NB4 (cell line): ENCODE data around the gene DUS3L.

Source experiments
- DNase-seq: peaks from one replicate; pipeline ENCODE4 v3.0.0; 2010; ENCODE audit warnings: low read depth
- H3K4me3 ChIP-seq: one replicate; pipeline ENCODE4 v1.5.1; 2011; ENCODE audit warnings: mild to moderate bottlenecking, low read depth, low read length, moderate library complexity
- MYC ChIP-seq: IDR thresholded peaks from 2 replicates; pipeline ENCODE4 v1.6.1; 2011; ENCODE audit warnings: low read depth, low read length
- POLR2A ChIP-seq: IDR thresholded peaks from 2 replicates; pipeline ENCODE4 v1.6.1; 2011; ENCODE audit warnings: mild to moderate bottlenecking; ENCODE audit not compliant: insufficient read length; ENCODE audit errors: extremely low read depth
- TF ChIP-seq, protein P1 (sequence below): IDR thresholded peaks from 2 replicates; pipeline ENCODE4 v1.6.1; 2011; ENCODE audit warnings: low read depth, low read length
- TF ChIP-seq, protein P2 (sequence below): IDR thresholded peaks from one replicate; pipeline ENCODE4 v1.5.1; 2012; ENCODE audit warnings: low read depth, low read length

DUS3L gene

DNA sequence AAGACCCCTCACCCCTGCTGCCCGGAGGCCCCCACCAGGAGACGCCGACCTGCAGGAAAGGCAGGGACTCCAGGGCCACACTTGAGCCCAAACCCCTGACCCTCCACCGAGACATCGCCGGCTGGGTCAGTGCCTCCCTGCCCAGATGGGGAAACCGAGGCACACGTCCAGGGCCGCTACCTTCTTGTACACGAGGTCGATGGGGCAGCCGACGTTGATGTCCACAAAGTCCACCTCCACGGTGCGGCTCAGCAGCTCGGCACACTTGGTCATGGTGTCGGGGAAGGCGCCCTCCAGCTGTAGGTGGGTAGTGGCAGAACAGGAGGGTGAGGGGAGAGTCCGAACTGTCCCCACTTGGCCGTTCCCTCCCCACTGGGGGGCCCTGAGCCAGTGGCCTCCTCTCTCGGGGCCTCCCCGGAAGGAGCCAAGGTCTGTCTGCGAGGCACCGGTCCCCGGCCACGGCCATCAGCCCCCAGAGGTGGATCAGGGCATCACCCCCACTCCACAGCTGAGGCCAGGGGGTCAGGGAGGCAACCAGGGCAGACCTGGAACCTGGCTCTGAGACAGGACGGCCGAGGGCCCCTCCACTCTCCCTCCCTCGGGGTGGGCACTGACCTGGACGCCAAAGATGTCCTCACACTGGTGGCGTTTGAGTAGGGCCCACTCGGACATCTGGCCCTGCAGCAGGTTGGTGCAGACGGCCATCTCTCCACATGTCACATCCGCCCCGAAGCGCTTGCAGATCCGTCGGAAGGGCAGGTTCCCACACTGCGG is 3.4 kb downstream of the DUS3L start:
- DNase-seq = no peak
- no peak overlapping the region for H3K4me3 ChIP-seq
- TF ChIP-seq POLR2A (no peak), MYC (no peak)
- TF ChIP-seq, protein P1, sequence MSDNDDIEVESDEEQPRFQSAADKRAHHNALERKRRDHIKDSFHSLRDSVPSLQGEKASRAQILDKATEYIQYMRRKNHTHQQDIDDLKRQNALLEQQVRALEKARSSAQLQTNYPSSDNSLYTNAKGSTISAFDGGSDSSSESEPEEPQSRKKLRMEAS = no peak
- TF ChIP-seq, protein P2, sequence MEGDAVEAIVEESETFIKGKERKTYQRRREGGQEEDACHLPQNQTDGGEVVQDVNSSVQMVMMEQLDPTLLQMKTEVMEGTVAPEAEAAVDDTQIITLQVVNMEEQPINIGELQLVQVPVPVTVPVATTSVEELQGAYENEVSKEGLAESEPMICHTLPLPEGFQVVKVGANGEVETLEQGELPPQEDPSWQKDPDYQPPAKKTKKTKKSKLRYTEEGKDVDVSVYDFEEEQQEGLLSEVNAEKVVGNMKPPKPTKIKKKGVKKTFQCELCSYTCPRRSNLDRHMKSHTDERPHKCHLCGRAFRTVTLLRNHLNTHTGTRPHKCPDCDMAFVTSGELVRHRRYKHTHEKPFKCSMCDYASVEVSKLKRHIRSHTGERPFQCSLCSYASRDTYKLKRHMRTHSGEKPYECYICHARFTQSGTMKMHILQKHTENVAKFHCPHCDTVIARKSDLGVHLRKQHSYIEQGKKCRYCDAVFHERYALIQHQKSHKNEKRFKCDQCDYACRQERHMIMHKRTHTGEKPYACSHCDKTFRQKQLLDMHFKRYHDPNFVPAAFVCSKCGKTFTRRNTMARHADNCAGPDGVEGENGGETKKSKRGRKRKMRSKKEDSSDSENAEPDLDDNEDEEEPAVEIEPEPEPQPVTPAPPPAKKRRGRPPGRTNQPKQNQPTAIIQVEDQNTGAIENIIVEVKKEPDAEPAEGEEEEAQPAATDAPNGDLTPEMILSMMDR = no peak

DNA sequence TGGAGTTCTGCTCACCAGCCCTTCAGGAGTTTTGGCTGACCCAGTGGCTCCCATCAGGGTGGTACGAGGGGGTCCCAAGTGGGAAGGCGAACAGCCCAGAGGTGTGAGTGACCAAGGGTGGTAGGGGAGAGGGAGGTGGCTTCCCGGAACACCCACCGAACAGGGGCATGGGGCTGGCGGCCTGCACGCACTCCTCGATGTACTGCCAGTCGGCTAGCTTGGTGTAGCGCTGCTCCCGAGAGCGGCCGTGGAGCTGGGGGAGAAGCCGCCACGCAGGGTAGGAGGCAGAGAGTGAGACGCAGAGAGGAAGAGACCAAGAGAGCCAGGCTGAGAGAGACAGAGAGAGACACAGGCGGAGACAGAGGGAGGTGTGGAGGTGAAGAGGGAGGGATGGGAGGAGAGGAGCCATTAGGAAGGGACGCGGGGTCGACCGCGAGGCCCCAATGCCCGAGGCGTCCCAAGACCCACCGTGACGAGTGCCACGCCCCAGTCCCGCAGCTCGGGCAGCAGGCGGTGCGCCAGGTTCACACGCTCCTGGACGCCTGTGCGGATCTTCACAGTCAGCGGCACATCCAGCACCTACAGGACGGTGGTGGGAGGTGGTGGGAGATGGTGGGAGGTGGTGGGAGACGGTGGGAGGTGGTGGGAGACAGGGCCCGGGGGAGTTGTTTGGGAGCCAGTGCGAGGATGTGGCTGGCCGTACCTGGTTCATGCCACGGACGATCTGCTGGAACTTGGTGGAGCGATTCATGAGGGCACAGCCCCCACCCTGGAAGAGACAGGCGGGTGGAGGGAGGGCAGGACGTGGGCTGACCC is 4.2 kb downstream of the DUS3L start:
- DNase-seq = no peak
- TF ChIP-seq, protein P1 = no peak
- TF ChIP-seq POLR2A (no peak), MYC (no peak)
- TF ChIP-seq, protein P2 = no peak
- no peak overlapping the region for H3K4me3 ChIP-seq

DNA sequence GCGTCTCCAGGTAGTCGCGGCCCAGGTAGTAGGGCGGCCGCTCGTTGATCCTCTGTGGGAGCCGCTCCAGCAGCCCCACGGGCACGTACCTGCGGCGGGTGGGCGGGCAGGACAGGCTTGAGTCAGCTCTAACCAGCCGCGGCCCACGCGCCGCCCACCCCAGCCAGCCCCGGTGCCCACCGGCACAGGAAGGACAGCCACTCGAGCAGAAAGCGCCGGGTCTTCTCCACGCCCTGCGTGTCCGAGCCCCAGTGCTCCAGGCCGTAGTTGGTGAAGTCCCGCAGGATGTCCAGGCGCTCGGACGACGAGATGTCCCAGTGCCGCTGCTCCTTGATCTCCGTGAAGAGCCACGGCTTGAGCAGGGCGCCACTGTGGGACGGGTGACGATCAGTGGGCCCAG is 5.5 kb downstream of the DUS3L start:
- TF ChIP-seq MYC = no peak
- TF ChIP-seq POLR2A = no peak
- TF ChIP-seq, protein P1 = no peak
- TF ChIP-seq, protein P2 = no peak
- DNase-seq = no peak
- no peak overlapping the region for H3K4me3 ChIP-seq

DNA sequence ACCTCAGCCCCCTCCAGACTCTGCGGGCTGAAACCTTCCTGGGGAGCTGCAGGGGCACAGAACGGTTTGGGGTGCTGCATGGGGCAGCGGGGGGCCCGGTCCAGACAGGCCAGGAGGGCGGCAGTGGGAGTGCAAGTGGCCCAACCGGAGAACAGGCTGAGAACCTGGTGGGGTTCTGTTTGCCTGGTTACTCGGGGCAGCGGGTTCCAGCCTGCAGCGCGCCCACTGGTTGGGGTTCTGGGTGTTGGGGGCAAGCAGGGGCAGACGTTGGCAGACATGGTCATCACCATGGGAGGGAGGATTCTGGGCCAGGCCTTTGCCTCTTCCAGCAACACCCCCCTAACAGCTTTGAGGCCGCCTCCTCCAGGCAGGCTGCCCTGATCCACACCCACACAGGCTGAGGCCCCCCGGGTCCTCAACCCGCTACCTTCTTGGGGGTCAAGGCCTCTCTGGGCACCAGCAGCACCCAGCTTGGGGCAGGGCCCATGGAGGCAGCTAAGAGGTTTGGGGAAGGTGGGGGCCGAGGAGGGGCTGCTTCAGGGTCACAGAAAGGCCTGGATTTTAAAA is 6.3 kb downstream of the DUS3L start, which contains the start of gene PRR22:
TSS of gene PRR22 (minus strand) at position 166 of the 567 bp plus-strand sequence. CDS start at position 80, 86 bp downstream.
- TF ChIP-seq MYC = no peak
- TF ChIP-seq POLR2A = no peak
- TF ChIP-seq, protein P1 = no peak
- TF ChIP-seq, protein P2 = no peak
- no peak for DNase-seq
- H3K4me3 ChIP-seq = no peak within 1 kb of the TSS

DNA sequence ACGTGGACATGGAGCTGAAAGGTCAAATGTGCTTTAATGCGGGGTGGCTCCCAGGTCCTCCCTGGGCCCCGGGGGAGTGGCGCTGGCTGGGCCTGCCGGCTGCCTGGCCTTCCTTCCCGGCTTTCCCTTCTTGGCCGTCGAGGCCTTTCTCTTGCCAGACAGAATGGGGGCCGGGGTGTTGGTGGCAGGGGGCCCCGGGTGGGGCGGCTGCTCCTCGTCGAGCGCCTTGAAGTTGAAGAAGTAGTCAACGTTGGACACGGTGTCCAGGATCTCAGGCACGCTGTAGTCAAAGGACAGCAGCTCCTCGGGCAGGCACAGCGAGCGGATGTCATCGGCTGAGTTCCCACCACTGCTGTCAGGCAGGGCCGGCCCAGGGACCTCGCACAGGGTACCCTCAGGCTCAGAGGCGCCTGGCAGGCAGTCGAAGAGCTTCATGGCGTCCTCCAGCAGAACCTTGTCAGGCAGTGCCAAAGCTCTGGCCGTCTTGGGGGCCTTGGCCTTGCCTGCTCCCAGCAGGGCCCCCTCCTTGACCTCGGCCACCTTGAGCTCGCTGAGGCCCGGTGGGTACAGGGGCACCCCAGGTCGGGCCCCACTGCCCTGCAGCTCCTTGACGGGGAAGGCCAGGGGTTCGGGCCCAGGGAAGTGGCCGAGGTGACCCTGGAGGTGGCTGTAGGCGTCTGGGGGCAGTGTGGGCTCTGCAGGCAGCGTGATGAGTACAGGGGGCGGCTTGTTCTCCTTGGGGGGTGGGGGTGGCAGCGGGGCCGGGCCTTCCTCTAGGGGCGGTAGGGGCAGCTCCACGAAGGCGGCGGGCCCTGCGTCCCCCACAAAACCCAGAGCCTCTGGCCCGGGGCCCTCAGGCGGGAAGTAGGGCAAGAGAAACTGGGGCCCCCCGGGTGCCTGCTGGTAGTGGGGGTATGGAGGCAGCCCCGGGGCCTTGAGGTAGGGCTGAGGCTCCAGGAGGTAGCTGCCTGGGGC is 7.7 kb downstream of the DUS3L start:
- no peak overlapping the region for H3K4me3 ChIP-seq
- no peak for DNase-seq
- TF ChIP-seq POLR2A (no peak), MYC (no peak)
- TF ChIP-seq, protein P2 = no peak
- TF ChIP-seq, protein P1 = no peak
